A204.1 (cell line): ENCODE data around the gene NT5M.

Experiments
- FAIRE-seq: peaks from 2 replicates; lab custom pipeline; 2012; peaks lifted over from hg19 to GRCh38; lab: Jason Lieb, UNC

The NT5M gene

DNA sequence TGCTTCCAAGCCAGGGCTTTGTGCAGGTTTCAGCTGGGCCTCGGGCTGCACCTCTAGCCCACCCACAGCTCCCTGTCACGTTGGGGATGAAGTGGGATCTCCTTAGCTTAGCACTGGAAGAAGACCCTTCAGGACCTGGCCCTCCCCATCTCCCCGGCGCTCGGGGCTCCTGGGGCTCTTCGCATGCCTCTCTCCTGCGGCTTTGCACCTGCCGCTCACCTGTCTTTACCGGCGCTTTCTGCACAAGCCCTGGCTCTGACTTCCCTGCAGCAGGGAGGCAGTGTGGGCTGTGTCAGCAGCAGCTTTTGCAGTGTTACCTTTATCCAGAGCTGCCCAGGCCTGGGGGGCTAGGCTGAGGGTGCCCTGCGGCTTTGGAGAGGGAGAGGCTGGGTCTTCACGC lies 52.3 kb downstream of the NT5M start:
- FAIRE-seq: no peak

- no peak for FAIRE-seq
Measured at GRCh38 chr17:17356149-17356930, 53.2 kb downstream of the NT5M start.

DNA sequence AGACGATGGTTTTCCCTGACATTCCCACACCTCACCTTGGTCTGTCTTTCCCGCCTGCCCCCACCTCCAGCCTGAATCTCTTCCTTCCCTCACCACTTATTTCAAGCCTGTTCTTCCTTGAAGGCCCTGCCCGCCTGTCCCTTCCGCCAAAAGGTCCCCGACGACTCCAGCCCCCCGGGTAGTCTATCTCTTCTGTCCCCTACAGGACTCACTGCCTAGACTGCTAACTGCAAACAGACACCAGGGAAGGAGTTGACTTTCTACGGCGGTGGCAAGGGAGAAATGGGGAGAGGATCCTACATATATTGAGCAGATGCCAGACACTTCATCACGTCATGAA lies 53.7 kb downstream of the NT5M start:
- no peak for FAIRE-seq

GRCh38 chr17:17358060-17358751 lies 55.0 kb downstream of the NT5M start:
- FAIRE-seq: no peak

DNA sequence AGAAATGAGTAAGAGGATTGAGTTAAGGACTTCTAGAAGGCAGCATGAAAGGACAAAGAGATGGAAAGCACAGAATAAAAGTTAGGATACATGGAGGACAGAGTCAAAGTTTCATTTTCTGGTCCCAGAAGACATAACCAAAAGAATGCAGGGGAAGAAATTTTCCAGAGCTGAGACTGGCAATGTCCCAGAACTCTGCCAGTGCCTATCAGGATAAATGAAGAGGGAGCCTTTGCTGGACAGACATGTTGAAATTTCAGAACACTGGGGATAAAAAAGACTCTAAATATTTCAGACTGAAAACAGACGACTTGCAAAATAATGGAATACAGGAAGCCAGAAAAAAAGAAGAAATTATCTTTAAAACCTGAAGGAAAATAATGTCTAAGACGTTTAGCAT lies 55.7 kb downstream of the NT5M start:
- FAIRE-seq: no peak

DNA sequence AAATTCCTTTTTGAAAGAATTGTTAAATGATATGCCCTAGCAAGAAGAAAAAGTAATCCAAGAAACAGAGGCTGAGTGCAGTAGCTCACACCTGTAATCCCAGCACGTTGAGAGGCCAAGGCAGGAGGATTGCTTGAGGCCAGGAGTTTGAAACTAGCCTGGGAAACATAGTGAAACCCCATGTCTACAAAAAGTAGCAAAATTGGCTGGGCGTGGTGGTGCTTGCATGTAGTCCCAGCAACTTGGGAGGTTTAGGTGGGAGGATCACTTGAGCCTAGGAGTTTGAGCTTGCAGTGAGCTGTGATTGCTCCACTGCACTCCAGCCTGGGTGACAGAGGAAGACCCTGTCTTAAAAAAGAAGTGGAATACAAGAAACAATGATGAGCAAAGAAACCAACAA lies 56.1 kb downstream of the NT5M start:
- FAIRE-seq: no peak

GRCh38 chr17:17360087-17360730 lies 57.0 kb downstream of the NT5M start:
- no peak for FAIRE-seq

GRCh38 chr17:17361543-17361866 lies 58.3 kb downstream of the NT5M start:
- no peak for FAIRE-seq

GRCh38 chr17:17361867-17362539 lies 58.8 kb downstream of the NT5M start:
- FAIRE-seq: no peak

DNA sequence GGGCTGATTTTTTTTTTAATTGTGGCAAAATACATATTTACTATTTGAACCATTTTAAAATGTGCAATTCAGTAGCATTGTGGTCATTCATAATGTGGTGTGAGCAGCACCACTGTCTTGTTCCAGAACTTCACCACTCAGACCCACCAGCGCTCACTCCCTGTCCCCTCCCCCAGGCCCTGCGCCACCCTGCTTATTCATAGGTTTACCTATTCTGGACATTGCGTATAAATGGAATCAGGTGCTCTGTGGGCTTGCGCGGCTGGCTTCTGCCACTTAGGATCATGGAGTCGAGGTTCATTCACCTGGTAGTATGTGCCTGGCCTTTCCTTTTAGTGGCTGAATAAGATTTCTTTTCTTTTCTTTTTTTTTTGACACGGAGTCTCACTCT lies 59.4 kb downstream of the NT5M start:
- FAIRE-seq: no peak

DNA sequence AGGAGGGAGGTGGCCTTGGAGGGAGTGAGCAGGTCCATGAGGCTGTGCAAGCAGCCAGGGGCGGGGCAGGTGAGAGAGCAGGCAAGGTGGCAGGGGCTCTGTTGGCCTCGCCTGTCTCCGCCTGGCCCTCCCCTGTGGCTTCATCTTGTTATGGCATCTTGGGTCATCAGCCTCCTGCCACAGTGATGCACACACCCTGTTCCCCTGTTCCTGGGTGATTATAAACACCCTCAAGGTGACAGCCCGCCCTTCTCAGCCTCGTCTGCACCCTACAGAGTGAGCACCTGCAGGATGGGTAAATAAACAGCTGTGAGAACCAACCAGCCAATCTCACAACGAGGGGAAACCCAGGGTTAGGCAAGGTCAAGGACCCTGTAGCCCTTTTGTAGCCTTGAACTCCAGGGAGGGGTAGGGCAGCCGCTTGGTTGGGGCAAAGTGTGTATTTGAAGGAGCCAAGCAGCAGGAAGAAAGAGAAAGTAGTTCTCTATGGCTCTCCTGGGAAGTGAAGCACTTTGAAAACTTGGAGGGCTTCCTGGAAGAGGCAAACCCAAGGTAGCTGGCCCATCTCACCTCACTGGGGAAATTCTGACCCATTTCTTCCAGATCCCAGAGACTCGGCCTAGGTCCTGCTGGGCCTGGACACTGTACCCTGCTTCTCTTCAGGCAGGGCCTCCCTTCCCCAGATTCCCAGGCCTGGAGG lies 60.6 kb downstream of the NT5M start:
- FAIRE-seq: no peak

DNA sequence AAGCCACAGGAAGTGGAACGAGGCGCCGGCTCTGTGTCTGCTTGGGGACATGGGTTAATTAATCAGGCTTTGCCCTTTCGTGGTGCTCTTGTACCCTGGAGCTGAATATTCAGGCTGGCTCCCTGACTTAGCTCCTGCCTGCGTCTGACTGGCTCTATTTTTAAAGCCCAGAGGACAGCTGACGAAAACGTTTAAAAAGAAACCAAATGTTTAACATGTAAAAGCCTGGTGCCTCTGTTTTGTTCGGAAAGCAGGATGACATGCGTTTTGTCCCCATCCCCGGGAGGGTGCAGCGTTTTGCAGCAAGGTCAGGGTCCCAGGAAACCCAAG lies 61.1 kb downstream of the NT5M start:
- no peak for FAIRE-seq

DNA sequence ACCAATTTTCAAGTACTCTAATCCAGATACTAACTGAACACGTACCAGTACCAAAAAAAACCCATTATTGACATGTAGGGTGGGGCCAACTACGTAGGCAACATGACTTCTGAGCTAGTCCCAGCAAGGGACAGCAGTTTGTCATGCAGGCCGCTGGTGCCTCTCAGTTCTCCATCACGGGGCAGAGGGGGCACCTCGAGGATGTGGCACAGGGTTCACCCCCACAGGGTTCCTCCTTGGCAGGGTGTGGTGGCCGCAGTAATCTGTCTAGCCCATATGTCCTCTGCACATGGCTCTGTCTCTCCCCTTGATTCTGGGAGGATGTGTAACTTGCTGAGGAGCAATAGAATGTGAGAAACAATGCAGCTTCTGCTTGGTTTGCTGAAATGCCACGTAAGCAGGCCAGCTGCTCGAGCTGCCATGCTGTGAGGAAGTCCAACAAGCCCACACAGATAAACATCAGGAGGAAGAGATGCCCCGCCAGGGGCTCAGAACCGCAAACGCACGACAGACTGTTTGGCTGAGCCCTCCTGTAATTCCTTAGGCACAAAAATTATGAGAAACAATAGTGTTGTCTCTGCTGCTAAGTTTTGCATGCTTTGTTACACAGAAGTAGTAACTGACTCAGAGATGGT lies 62.4 kb downstream of the NT5M start:
- FAIRE-seq: no peak

DNA sequence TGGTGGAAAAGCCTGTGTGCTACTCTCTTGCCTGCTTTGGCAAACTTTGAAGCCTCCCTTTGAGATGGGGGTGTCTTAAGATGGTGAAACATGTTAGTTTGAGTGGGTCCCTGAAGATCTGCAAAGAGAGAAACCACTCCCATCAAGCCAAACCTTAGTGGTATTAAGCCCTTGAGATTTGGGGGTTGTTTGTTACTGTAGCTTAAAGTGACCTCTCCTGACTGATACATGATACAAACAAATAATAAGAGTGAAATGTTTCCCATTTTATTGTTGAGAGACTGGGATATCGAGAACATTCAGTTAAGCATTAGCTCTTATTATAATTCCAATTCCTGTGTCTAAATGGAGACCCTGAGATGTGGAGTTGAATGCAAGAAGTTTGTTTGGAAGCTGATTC lies 63.1 kb downstream of the NT5M start:
- FAIRE-seq: no peak

GRCh38 chr17:17366941-17367875 lies 64.0 kb downstream of the NT5M start:
- no peak for FAIRE-seq

DNA sequence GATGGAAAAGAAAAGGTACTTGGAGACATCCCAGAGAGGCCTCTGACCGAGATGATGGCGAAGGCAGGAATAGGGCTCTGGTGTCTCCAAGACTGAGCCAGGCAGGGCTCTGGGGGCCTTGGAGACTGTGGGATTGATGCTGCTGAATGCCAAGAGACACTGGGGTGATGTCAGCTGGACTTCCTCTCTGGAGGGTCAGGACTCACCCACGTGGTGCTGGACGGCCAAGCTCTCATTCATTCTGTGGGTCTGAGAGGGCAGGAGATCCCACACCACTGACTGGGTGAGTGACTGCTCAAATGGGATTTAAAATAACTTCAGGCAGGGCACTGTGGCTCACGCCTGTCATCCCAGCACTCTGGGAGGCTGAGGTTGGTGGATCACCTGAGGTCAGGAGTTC lies 64.8 kb downstream of the NT5M start:
- no peak for FAIRE-seq

DNA sequence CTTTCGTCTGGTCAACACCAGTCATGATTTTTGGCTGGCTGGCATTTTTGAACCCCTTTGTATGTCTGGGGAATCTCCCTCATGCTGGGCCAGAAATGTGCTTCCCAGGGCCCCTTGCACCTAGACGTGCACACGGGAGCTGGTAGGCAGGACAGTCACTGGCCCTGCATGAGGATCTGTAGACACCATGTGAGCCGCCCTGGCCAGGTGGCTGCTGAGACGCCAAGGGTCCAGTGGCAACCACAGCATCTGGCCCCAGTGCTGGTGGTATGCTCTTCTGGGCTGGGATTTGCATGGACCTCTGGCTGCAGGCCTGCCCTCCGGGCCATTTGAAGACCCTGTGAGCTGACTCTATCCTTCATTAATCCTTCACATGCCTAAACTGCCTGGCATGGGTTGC lies 67.5 kb downstream of the NT5M start:
- no peak for FAIRE-seq

GRCh38 chr17:17372856-17373520 lies 69.8 kb downstream of the NT5M start:
- FAIRE-seq: no peak

DNA sequence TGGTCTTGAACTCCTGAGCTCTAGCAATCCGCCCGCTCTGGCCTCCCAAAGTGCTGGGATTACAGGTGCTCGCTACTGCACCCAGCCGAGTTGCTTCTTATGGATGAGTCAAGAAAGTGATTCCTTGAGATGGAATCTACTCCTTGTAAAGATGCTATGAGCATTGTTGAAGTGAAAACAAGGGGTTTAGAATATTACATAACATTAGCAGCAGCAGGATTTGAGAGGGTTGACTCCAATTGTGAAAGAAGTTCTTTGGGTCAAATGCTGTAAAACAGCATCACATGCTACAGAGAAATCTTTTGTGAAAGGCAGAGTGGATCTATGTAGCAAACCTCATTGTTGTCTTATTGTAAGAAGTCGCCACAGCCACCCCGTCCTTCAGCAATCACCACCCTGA lies 72.7 kb downstream of the NT5M start:
- no peak for FAIRE-seq

- FAIRE-seq: no peak
Measured at GRCh38 chr17:17376362-17376761, 73.2 kb downstream of the NT5M start.
